HG03571 (cell line): ENCODE measurements around the gene POTEI.
"Not testable (repeated sequence)": the region's sequence is repeated elsewhere in the genome, so short reads cannot be mapped to it uniquely, and the experiment has no call there.

Source experiments
- ATAC-seq: cut with Tn5 transposase; IDR thresholded peaks from one replicate; pipeline ENCODE4 v1.9.1; 2021; ENCODE audit not compliant: unreplicated experiment

The POTEI gene

GRCh38 chr2:130509228-130509627 is at the start of gene POTEI:
TSS of gene POTEI (minus strand) at chr2:130509328. CDS start at chr2:130509235, 93 bp downstream.
- not testable (repeated sequence) for ATAC-seq

DNA sequence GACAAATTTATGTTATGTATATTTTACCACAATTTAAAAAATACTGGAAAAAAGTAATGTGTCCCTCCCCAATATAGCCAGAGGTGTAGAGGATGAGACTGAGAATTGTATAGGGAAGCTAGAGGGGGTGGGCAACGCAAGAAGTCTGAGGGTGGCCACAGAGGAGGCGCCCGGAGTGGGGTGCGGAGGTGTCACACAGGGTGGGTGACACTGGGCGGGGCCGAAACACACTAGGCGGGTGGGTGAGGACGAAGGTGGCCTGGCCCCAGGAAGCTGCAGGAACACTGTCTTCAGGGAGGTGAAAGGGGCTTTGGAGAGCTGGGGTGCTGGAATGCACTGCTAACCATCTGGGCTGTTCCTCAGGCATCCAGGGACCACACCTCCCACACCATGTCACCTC is 47.3 kb upstream of the POTEI start:
- ATAC-seq = not testable (repeated sequence)

GRCh38 chr2:130554178-130554577 is 45.0 kb upstream of the POTEI start:
- not testable (repeated sequence) for ATAC-seq

DNA sequence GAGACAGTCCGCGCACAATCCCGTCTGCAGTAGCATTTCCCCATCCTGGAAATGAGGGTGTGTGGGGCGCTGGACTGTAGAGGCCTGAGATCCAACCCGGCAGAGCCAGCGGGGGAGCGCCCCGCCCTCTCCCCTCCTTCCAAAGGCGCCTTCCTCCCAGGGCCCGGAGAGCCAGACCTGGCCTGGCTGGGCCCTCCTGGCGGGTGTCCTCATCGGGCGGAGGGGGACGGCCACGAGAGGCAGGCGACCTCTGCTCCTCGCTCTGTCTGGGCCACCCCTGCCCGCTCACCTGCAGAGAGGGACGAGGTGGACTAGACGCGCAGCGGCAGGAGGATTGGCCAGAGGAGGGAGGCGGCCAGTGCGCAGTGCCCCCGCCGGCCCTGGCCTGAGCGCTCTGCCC is 40.3 kb upstream of the POTEI start:
- not testable (repeated sequence) for ATAC-seq

- ATAC-seq = not testable (repeated sequence)
These were observed 39.3 kb upstream of the POTEI start for GRCh38 chr2:130548418-130548817.

DNA sequence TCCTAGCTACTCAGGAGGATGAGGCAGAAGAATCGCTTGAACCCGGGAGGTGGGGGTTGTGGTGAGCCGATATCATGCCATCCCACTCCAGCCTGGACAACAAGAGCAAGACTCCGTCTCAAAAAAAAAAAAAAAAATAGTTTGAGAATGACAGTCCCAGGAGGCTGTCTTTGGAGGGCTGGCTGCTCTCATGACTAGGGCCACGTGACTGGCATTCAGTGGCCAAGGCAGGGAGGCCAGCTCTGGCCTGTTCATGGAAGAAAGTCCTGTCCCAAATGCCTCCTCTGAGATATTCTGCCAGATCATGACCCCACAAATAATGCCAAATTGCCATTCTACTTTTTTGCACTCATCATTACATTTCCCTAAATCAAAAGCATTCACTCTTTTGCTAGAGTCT is 35.9 kb upstream of the POTEI start:
- ATAC-seq = not testable (repeated sequence)

DNA sequence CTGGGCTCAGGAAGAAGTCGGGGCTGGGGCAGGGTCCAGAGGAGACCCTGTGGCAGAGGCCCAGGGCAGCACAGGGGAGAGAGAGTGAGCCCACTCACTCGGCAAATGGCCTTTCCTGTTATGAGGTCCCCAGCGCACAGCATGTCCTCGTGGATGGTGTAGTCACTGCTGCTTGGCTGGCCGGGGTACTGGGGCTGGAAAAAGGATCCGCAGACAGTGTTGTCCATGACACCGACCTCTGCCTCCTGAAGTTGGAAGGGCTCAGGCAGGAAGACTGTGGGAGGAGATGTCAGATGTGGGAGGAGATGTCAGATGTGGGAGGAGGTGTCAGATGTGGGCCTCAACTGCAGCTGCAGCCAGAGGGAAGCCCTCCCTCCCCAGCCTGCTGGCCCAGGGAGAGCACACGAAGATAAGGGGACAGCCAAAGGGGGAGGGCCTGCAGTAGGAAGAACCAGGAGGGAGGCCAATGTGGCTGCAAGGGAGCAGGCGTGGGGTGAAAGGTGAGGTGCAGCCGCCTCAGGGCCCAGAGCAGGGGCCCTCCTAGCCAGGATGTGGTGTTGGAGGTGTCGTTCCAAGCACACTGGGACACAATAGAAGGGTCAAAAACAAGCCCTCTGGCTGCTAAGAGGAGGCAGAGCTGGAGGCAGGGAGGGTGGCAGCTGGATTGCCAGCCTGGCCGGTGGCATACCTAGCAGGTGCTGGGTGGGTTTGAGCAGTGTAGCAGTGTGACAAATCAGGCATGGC is 34.8 kb upstream of the POTEI start:
- not testable (repeated sequence) for ATAC-seq

DNA sequence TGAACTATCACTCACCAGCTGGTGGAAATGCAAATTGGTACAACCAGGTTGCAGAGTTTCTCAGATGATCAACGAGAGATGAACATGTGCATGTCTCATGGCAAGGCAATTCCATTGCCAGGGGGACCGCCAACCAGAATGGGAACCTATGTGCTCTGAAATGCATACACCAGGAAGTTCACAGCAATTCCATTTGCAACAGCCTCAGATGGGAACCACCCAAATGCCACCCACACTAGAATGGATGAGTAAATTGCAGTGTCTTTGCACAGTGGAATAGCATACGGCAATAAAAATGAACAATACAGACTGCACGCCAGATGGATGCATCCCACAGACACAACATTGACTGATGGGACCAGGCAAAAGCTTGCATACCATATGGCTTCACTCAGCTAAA is 33.7 kb upstream of the POTEI start:
- ATAC-seq = not testable (repeated sequence)

DNA sequence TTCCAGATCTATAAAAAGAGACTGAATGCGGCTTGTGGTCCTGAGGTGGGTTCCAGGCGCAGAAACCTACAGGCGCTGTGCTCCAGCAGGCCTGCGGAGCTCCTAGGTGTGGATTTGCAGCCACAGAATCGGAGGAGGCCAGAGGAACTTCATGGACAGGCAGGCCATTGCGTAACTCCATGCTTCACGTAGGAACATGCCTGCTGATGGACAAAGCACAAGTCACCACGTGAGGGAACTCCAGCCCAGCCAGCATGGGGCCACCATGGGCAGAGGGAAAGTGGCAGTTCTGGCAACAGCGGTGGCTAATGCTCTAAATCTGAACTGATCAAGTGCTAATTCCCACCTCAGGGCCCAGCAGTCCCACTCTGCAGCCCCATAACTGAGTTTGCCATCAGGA is 29.1 kb upstream of the POTEI start:
- ATAC-seq = not testable (repeated sequence)

DNA sequence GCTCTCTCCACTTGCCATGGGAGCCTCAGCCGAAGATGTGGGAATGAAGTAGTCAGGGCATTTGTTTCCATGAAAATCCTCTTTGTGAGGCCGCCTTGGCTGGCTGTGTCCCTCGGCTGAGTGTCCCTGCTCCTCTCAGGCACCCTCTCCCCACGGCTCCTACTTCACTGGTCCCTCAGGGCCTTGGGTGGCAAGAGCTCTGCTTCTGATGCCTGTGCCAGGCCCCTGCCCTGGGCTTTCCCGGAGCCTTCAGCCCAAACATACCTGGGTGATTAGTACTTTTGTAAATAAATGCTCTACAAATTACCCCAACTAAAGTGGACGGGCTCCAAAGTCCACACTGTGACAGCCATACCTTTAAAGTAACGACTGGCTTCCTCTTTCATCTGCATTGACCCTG is 27.5 kb upstream of the POTEI start:
- not testable (repeated sequence) for ATAC-seq

- not testable (repeated sequence) for ATAC-seq
These were observed 22.5 kb upstream of the POTEI start for GRCh38 chr2:130531672-130532071.

GRCh38 chr2:130531225-130531624 is 22.1 kb upstream of the POTEI start:
- not testable (repeated sequence) for ATAC-seq

DNA sequence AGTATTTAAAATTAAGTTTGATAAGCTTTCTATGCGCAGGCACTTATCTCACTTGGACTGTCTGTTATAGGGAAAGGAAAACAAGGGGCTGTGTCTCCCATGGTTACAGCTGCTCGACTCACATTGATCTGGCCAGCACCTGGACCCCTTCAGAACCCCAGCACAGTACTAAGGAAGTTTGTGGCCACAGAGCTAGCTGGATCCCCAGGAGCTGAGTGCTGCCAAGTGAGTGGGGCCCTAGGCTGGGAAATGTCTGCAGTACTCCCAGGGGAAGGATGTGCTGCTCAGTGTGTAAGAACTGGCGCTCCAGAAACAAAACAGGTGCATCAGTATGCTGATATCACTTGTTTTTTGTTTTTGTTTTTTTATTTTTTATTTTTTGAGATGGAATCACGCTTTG is 21.1 kb upstream of the POTEI start:
- not testable (repeated sequence) for ATAC-seq

- ATAC-seq = not testable (repeated sequence)
These were observed 20.4 kb upstream of the POTEI start for GRCh38 chr2:130529545-130529944.

DNA sequence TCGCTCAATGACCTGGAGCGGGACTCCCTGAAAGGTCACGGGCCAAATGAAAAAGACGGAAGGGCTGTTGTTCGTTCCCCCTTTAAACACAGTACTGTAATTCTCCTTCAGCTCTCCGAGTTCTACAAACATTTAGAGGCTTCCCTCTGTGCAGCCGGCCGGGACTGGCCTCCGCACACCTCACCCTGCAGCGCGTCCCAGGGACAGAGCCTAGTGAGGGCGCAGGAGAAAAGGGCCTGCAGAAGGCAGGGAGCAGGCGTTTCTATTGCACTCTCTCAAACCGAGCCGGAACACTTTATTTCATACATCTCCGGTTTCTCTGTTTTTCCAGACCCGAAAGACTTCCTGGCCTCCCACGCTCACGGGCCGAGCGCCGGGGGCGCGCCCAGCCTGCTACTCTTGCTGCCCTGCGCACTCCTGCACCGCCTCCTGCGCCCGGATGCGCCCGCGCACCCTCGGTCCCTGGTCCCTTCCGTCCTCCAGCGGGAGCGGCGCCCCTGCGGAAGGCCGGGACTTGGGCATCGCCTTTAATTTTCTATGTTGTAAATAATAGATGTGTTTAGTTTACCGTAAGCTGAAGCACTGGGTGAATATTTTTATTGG is 18.3 kb upstream of the POTEI start:
- ATAC-seq = not testable (repeated sequence)

DNA sequence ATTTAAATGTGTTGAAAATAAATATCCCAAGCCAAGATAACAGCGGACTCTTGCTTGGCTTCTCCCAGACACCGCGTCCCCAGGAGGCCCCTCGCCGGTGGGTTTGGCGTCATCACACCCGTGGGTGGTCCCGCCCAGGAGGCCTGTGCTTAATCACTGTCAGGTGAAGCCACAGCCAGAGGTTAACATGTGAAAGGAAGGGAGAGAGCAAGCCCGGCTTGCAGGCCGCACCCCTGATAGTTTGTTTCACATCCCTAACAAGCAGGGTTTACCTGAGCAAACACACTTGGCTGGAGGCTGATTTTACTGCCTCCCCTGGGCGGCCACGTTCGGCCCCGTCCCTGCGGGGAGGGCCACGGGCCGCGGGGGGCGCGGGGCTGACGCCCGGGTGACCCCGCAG is 13.3 kb upstream of the POTEI start:
- ATAC-seq = not testable (repeated sequence)

DNA sequence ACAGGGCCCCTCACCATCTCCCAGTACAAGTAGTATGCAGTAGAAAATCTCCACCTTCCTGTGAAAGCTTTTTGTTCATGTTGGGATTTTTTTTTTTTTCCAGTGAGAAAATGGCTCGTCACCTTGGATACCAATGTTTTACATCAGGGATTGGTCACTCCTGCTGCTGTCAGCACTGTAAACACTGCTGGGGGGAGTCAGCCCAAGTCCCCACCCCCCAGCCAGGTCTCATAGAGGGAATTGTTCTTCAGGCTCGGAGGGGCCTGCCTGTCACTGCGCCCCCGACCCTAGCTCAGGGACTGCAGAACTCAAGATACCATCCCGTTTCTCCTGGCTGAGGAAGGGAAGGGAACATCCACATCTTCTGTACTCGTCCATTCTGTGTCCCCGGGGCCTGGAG is 11.9 kb upstream of the POTEI start, which contains the start of gene CFC1B:
TSS of gene CFC1B (plus strand) at position 231 of the 400 bp plus-strand sequence. CDS start 263 bp downstream, outside the sequence.
- ATAC-seq = not testable (repeated sequence)

DNA sequence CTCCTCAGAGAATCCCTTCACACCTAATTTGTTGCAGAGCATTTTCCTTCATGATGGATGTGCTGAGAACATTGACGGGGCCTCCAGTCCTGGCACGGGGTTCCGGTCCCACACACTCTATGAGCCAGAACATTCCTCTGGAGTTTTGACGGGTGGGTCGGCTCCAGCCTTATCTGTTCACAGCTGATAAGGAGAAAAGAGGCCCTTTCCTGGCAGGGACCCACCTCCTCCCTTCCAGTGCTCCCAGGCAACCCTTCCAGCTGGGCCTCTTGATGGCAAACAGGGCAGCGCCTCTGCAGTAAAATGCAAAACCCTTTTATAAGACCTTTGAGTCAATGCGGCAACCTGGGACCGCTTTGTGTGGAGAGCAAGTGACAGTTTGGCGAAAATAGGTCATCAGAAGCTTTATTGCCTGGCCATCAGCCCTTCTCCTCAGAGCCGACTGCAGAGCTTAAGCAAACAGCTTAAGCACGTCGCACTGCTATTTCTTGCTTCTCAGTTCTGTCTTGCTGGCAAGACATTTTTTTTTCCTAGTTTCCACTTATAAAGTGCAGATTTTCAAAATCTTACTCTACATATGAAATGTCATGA is 9.5 kb upstream of the POTEI start:
- not testable (repeated sequence) for ATAC-seq

- not testable (repeated sequence) for ATAC-seq
These were observed 2.8 kb upstream of the POTEI start for GRCh38 chr2:130511747-130512451.

- ATAC-seq = not testable (repeated sequence)
These were observed 1.9 kb upstream of the POTEI start for GRCh38 chr2:130510807-130511746.
